Femur (tissue), 1 donor: ENCODE measurements around the gene RNU5B-1.
"Not testable (repeated sequence)": the region's sequence is repeated elsewhere in the genome, so short reads cannot be mapped to it uniquely, and the experiment has no call there.

Source experiments
- DNase-seq: peaks from one replicate; pipeline ENCODE4 v3.0.0-alpha.2; 2017

RNU5B-1 gene

GRCh38 chr15:65344914-65345275 is 40.4 kb downstream of the RNU5B-1 start:
- no peak for DNase-seq

DNA sequence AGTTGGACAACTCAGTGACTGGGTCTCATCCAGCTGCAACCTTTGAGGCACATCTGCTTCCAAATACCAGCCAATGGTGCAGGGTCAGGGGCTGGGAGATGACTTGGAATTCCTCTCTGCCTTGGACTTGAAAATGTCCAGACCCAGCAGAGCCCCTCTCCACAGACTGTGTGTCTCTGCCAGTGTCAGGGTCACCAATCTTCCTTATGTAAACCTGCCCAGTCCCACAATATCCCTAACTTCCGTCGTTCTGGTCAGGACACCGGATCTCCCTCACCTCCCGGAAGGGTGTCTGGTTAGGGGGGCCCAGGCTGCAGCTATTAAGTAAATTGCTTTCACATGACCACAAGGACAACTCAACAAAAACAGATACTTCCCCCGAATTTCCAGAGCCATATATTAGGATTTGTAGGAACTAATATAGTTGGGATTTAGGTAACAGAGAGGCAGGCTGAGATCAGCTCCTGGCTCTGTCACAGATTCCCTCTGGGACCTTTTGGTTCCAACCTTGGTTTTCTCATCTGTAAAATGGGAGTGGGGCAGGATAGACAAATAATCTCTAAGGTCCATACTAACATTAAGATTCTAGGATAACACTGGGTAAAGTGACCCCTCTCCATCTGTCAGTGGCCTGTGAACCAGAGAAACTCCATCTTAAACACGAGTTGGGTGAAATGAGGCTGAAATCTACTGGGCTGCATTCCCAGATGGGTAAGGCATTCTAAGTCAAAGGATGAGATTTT is 42.5 kb downstream of the RNU5B-1 start:
- no peak for DNase-seq

- not testable (repeated sequence) for DNase-seq
Measured at GRCh38 chr15:65347756-65348155, 43.3 kb downstream of the RNU5B-1 start.

- no peak for DNase-seq
Measured at GRCh38 chr15:65349338-65349737, 44.9 kb downstream of the RNU5B-1 start.

- DNase-seq: not testable (repeated sequence)
Measured at GRCh38 chr15:65351972-65352371, 47.5 kb downstream of the RNU5B-1 start.
